ENCODE data around the gene TMEM170B.

Gene TMEM170B

GRCh38 chr6:11515763-11516162, 21.8 kb upstream of the TMEM170B start:
- DNase-seq (ENCODE audit: low read depth): no peak
- TF ChIP-seq CTCF (conservative IDR thresholded peaks at IDR 0.05; ENCODE audit: low read length): no peak
- H3K4me3 ChIP-seq (ENCODE audit: low read length): no peak overlapping the region

- DNase-seq (ENCODE audit: low read depth): peak; percentile 28
- no peak overlapping the region for H3K4me3 ChIP-seq (ENCODE audit: low read length)
- TF ChIP-seq CTCF (conservative IDR thresholded peaks at IDR 0.05; ENCODE audit: low read length): no peak
These were observed 14.5 kb upstream of the TMEM170B start for GRCh38 chr6:11522812-11523605.

- TF ChIP-seq CTCF (conservative IDR thresholded peaks at IDR 0.05; ENCODE audit: low read length): no peak
- peak; percentile 96 for DNase-seq (ENCODE audit: low read depth)
- no peak overlapping the region for H3K4me3 ChIP-seq (ENCODE audit: low read length)
These were observed 11.9 kb upstream of the TMEM170B start for GRCh38 chr6:11525468-11526155.

- no peak for TF ChIP-seq CTCF (conservative IDR thresholded peaks at IDR 0.05; ENCODE audit: low read length)
- no peak for DNase-seq (ENCODE audit: low read depth)
- H3K4me3 ChIP-seq (ENCODE audit: low read length): no peak overlapping the region
These were observed 11.4 kb upstream of the TMEM170B start for GRCh38 chr6:11526156-11526505.

GRCh38 chr6:11527274-11527870, 10.2 kb upstream of the TMEM170B start:
- TF ChIP-seq CTCF (conservative IDR thresholded peaks at IDR 0.05; ENCODE audit: low read length): no peak

GRCh38 chr6:11528996-11529395, 8.6 kb upstream of the TMEM170B start:
- H3K4me3 ChIP-seq (ENCODE audit: low read length): no peak overlapping the region

More at GRCh38 chr6:11527274-11527870, 10.2 kb upstream of the TMEM170B start:
- no peak overlapping the region for H3K4me3 ChIP-seq (ENCODE audit: low read length)
- no peak for DNase-seq (ENCODE audit: low read depth)

More at GRCh38 chr6:11528996-11529395, 8.6 kb upstream of the TMEM170B start:
- no peak for DNase-seq (ENCODE audit: low read depth)
- TF ChIP-seq CTCF (conservative IDR thresholded peaks at IDR 0.05; ENCODE audit: low read length): no peak
